Mammary epithelial cell (primary cell): ENCODE results near the gene ANKRD29.

Experiments
- EZH2 ChIP-seq: IDR thresholded peaks from 2 replicates; pipeline ENCODE4 v1.6.1; 2012; ENCODE audit warnings: low read length, inconsistent platforms, borderline replicate concordance
- TF ChIP-seq, protein P1 (sequence below), 2 donors: IDR thresholded peaks in 1 of 2; conservative IDR thresholded peaks in 1 of 2; 2 replicates each; pipeline ENCODE4 v1.5.1; 2011 to 2012; ENCODE audit warnings: inconsistent platforms in 2 of 2, low read length in 2 of 2, mild to moderate bottlenecking in 2 of 2, control low read depth in 1 of 2, low read depth in 1 of 2; ENCODE audit not compliant: insufficient read depth in 1 of 2; ENCODE audit errors: extremely low read depth in 1 of 2

DNA sequence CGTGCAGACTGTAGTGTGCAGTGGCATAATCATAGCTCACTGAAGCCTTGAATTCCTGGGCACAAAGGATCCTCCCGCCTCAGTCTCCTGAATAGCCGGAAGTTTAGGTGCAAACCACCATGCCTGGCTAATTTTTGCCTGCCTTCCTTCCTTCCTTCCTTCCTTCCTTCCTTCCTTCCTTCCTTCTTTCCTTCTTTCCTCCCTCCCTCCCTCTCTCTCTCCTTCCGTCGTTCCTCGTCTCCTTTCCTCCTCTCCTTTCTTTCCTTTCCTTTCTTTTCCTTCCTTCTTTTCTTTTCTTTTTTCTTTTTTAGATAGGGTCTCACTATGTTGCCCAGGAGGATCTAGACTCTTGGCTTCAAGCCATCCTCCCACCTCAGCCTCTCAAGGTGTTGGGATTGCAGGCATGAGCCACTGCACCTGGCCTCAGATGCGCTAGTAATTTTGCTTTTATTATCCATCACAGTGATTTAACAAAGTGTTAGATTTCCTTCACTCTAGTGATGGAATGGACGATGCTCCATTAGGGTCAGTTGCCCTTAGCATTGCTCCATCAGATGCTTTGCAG, 6.6 kb upstream of the ANKRD29 start:
- TF ChIP-seq, protein P1, sequence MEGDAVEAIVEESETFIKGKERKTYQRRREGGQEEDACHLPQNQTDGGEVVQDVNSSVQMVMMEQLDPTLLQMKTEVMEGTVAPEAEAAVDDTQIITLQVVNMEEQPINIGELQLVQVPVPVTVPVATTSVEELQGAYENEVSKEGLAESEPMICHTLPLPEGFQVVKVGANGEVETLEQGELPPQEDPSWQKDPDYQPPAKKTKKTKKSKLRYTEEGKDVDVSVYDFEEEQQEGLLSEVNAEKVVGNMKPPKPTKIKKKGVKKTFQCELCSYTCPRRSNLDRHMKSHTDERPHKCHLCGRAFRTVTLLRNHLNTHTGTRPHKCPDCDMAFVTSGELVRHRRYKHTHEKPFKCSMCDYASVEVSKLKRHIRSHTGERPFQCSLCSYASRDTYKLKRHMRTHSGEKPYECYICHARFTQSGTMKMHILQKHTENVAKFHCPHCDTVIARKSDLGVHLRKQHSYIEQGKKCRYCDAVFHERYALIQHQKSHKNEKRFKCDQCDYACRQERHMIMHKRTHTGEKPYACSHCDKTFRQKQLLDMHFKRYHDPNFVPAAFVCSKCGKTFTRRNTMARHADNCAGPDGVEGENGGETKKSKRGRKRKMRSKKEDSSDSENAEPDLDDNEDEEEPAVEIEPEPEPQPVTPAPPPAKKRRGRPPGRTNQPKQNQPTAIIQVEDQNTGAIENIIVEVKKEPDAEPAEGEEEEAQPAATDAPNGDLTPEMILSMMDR (conservative IDR thresholded peaks at IDR 0.05 in 1 of 2, IDR thresholded peaks at IDR 0.05 in 1 of 2; ENCODE audit: extremely low read depth in 1 of 2, insufficient read depth in 1 of 2, low read depth in 1 of 2, low read length in 2 of 2), result no peak
- TF ChIP-seq EZH2, result no peak
